DOHH2 (cell line): Measurements from ENCODE around the gene GABRQ.

Experiments used
- EZH2phosphoT487 ChIP-seq: fragments of 200-600 bp; sonication (generic); IDR thresholded peaks from 2 replicates; pipeline ENCODE4 v1.6.1; 2017; ENCODE audit warnings: borderline replicate concordance, mild to moderate bottlenecking, antibody characterized with exemption, low read length, moderate library complexity, mixed read lengths
- TF ChIP-seq, protein P1 (sequence below): fragments of 200-600 bp; sonication (generic); IDR thresholded peaks from one replicate; pipeline ENCODE4 v1.5.1; 2014; ENCODE audit warnings: antibody characterized with exemption, mild to moderate bottlenecking, low read depth, low read length; ENCODE audit not compliant: poor library complexity, severe bottlenecking

GRCh38 chrX:152641996-152642395 lies 4.3 kb downstream of the GABRQ start:
- TF ChIP-seq, protein P1, sequence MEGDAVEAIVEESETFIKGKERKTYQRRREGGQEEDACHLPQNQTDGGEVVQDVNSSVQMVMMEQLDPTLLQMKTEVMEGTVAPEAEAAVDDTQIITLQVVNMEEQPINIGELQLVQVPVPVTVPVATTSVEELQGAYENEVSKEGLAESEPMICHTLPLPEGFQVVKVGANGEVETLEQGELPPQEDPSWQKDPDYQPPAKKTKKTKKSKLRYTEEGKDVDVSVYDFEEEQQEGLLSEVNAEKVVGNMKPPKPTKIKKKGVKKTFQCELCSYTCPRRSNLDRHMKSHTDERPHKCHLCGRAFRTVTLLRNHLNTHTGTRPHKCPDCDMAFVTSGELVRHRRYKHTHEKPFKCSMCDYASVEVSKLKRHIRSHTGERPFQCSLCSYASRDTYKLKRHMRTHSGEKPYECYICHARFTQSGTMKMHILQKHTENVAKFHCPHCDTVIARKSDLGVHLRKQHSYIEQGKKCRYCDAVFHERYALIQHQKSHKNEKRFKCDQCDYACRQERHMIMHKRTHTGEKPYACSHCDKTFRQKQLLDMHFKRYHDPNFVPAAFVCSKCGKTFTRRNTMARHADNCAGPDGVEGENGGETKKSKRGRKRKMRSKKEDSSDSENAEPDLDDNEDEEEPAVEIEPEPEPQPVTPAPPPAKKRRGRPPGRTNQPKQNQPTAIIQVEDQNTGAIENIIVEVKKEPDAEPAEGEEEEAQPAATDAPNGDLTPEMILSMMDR: no peak
- no peak for TF ChIP-seq EZH2phosphoT487
